Mesendoderm (in vitro differentiated cells): Measurements from ENCODE around the gene RTKN.

Experiments used
- DNase-seq: peaks from one replicate; pipeline ENCODE4 v3.0.0; 2013
- H2AK5ac ChIP-seq: 2 replicates; pipeline ENCODE4 v1.6.1; 2013; ENCODE audit warnings: low read length, inconsistent platforms
- H2BK120ac ChIP-seq: 2 replicates; pipeline ENCODE4 v1.6.1; 2013; ENCODE audit warnings: low read depth, mild to moderate bottlenecking, low read length, moderate library complexity, mixed read lengths
- H2BK15ac ChIP-seq: replicated peaks from 2 replicates; pipeline ENCODE4 v1.6.1; 2013; ENCODE audit warnings: low read depth, mild to moderate bottlenecking, moderate library complexity
- H2BK5ac ChIP-seq: 2 replicates; pipeline ENCODE4 v1.6.1; 2013; ENCODE audit warnings: low read length, inconsistent platforms
- H3K18ac ChIP-seq: 2 replicates; pipeline ENCODE4 v1.6.1; 2013; ENCODE audit warnings: mild to moderate bottlenecking, low read length, mixed read lengths
- H3K23ac ChIP-seq: one replicate; pipeline ENCODE4 v1.6.1; 2013; ENCODE audit warnings: low read length
- H3K27ac ChIP-seq: 2 replicates; pipeline ENCODE4 v1.5.1; 2013; ENCODE audit warnings: low read depth, mild to moderate bottlenecking, inconsistent platforms, low read length, moderate library complexity
- H3K27me3 ChIP-seq: 2 replicates; pipeline ENCODE4 v1.6.1; 2013; ENCODE audit warnings: low read length, control low read depth, mild to moderate bottlenecking, inconsistent platforms; ENCODE audit not compliant: insufficient read depth, poor library complexity
- H3K36me3 ChIP-seq: 2 replicates; pipeline ENCODE4 v1.6.1; 2013; ENCODE audit warnings: low read length, inconsistent platforms; ENCODE audit not compliant: control insufficient read depth, insufficient read depth
- H3K4ac ChIP-seq: one replicate; pipeline ENCODE4 v1.6.1; 2013; ENCODE audit warnings: low read depth, mild to moderate bottlenecking, low read length, moderate library complexity
- H3K4me1 ChIP-seq: 2 replicates; pipeline ENCODE4 v1.6.1; 2013; ENCODE audit warnings: low read depth, low read length, inconsistent platforms; ENCODE audit not compliant: control insufficient read depth
- H3K4me2 ChIP-seq: 2 replicates; pipeline ENCODE4 v1.6.1; 2013; ENCODE audit warnings: low read length
- H3K4me3 ChIP-seq: 2 replicates; pipeline ENCODE4 v1.5.1; 2013; ENCODE audit warnings: mild to moderate bottlenecking, low read length
- H3K56ac ChIP-seq: one replicate; pipeline ENCODE4 v1.6.1; 2013; ENCODE audit warnings: low read length
- H3K79me1 ChIP-seq: 2 replicates; pipeline ENCODE4 v1.6.1; 2013; ENCODE audit warnings: low read length, inconsistent platforms
- H3K79me2 ChIP-seq: 2 replicates; pipeline ENCODE4 v1.6.1; 2013; ENCODE audit warnings: mild to moderate bottlenecking, low read length; ENCODE audit not compliant: control insufficient read depth, insufficient read depth
- H3K9ac ChIP-seq: 2 replicates; pipeline ENCODE4 v1.6.1; 2013; ENCODE audit warnings: low read length, inconsistent platforms
- H4K5ac ChIP-seq: one replicate; pipeline ENCODE4 v1.6.1; 2013; ENCODE audit warnings: low read length
- H4K8ac ChIP-seq: one replicate; pipeline ENCODE4 v1.6.1; 2013; ENCODE audit warnings: low read depth, mild to moderate bottlenecking, control low read depth, low read length, moderate library complexity
- WGBS: extraction: QIAGEN DNeasy Blood & Tissue Kit; methylation state at CpG from one replicate; pipeline ENCODE4 v1.1.7; 2013; ENCODE audit warnings: low lambda C conversion rate, missing lambda C conversion rate; ENCODE audit not compliant: insufficient coverage; ENCODE audit errors: extremely low coverage; 5-methylcytosine and 5-hydroxymethylcytosine counted together

RTKN gene

DNA sequence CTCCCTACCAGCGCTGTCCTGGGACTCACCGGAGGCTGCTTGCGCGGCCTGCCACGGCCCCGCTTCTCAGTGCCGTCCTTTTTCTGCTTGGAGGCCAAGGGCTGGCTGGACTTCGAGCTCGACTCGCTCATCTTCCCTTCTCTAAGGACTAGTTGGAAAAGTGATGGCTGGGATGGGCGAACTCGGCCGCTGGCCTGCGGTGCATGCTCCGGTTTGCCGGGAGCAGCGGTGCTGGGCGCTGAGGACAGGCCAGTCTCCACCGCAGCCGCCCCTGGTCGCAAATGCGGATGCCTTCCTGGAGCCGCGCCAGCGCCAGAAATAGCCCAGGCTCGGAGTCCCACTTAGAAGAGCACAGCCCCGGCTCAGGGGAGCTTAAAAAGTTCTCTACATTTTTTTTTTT is 23.4 kb downstream of the RTKN start:
- Histone ChIP-seq H3K4me3 (no peak overlapping the region), H4K5ac (no peak overlapping the region), H3K79me2 (no peaks in the 10 kb centered on the region), H3K27ac (no peak overlapping the region), H3K36me3 (no peaks in the 10 kb centered on the region), H2BK5ac (no peak overlapping the region), H3K56ac (no peak overlapping the region), H4K8ac (no peak overlapping the region), H2AK5ac (no peak overlapping the region), H3K9ac (no peak overlapping the region), H3K27me3 (no peaks in the 10 kb centered on the region), H3K4ac (no peak overlapping the region), H3K18ac (no peak overlapping the region), H3K4me2 (no peak overlapping the region), H2BK15ac (no peak overlapping the region), H3K79me1 (no peaks in the 10 kb centered on the region), H2BK120ac (no peak overlapping the region), H3K4me1 (no peaks in the 10 kb centered on the region), H3K23ac (no peak overlapping the region)
- DNase-seq: no peak
- WGBS: no CpG with 5 or more reads among the region's 27 CpGs

DNA sequence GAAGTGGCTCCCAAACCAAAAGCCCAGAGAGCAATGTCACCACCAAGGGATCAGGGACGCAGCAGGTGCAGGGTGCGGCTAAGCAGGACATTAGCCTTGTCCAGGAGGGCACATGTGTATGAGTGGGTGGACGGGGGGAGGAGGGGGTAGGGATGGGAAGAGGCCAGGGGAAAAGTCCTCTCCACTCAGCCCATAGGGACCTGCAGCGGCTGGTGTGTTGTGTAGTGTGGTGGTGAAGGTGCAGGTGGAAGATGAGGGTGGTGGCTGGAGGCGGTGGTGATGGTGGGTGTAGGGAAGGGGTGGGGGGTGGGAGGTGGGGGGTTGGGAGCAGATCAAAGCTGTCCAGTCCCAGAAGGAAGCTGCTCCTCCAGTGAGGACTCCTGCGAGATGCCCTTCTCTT is 24.0 kb downstream of the RTKN start:
- no peak overlapping the region for H3K18ac ChIP-seq
- H2BK5ac ChIP-seq: no peak overlapping the region
- H3K4me2 ChIP-seq: no peak overlapping the region
- no peak overlapping the region for H3K4me3 ChIP-seq
- DNase-seq: no peak
- H3K79me2 ChIP-seq: no peaks in the 10 kb centered on the region
- no peak overlapping the region for H2AK5ac ChIP-seq
- no peaks in the 10 kb centered on the region for H3K36me3 ChIP-seq
- H3K23ac ChIP-seq: no peak overlapping the region
- H3K4me1 ChIP-seq: no peaks in the 10 kb centered on the region
- H3K4ac ChIP-seq: no peak overlapping the region
- no peak overlapping the region for H3K9ac ChIP-seq
- no peak overlapping the region for H3K27ac ChIP-seq
- WGBS: no CpG with 5 or more reads among the region's 6 CpGs
- H3K56ac ChIP-seq: no peak overlapping the region
- no peaks in the 10 kb centered on the region for H3K79me1 ChIP-seq
- H4K8ac ChIP-seq: no peak overlapping the region
- H2BK120ac ChIP-seq: no peak overlapping the region
- H4K5ac ChIP-seq: no peak overlapping the region
- no peaks in the 10 kb centered on the region for H3K27me3 ChIP-seq
- no peak overlapping the region for H2BK15ac ChIP-seq

DNA sequence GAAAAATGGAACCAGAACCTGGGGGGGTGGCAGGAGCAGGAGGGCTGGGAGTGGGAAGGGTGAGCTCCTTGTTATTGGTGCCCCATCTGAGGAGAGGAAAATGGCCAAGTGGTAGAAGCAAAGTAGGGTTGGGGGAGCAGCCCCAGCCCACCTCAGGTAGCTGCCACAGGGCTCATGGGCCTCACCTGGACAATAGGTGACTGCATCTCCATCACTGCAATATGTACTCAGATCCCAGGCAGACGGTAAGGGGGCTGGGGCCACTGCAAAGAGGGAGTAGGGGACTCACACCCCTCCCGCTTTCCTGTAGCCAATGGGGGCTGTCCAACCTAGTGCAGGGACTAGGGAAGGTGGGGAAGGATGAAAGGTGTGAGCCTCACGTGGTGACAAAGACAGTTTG is 24.5 kb downstream of the RTKN start:
- no peak overlapping the region for H4K8ac ChIP-seq
- no peak for DNase-seq
- no peaks in the 10 kb centered on the region for H3K4me1 ChIP-seq
- no peak overlapping the region for H3K4me3 ChIP-seq
- no peak overlapping the region for H3K56ac ChIP-seq
- H3K27ac ChIP-seq: no peak overlapping the region
- no peak overlapping the region for H3K9ac ChIP-seq
- no peaks in the 10 kb centered on the region for H3K79me1 ChIP-seq
- no peak overlapping the region for H2BK5ac ChIP-seq
- H3K79me2 ChIP-seq: no peaks in the 10 kb centered on the region
- H3K4me2 ChIP-seq: no peak overlapping the region
- H3K36me3 ChIP-seq: no peaks in the 10 kb centered on the region
- H4K5ac ChIP-seq: no peak overlapping the region
- no peaks in the 10 kb centered on the region for H3K27me3 ChIP-seq
- no peak overlapping the region for H2BK120ac ChIP-seq
- WGBS: no CpG with 5 or more reads among the region's 3 CpGs
- no peak overlapping the region for H2AK5ac ChIP-seq
- no peak overlapping the region for H3K18ac ChIP-seq
- H3K4ac ChIP-seq: no peak overlapping the region
- no peak overlapping the region for H2BK15ac ChIP-seq
- H3K23ac ChIP-seq: no peak overlapping the region

DNA sequence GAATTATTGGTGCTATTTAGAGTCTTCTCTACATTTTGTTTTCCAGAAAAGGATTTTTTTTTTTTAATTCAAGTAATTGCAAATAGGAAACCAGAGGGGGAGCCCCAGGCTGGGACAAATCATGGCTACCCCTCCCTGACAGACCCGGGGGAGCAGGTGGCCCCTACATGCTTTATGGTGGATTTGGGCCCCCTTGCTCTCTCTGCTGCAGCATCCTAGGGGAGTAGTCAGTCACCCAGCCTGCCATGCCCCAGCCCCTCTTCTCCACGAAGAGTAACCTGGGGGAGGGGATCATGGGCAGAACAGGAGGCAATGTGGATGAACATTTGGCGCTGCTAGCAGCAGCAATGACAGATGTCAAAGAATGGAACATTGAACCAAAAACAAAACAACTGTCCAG is 25.0 kb downstream of the RTKN start:
- no peak overlapping the region for H3K4me2 ChIP-seq
- no peak overlapping the region for H2BK120ac ChIP-seq
- H3K56ac ChIP-seq: no peak overlapping the region
- H3K4ac ChIP-seq: no peak overlapping the region
- no peak overlapping the region for H3K4me3 ChIP-seq
- WGBS: no CpG with 5 or more reads among the region's 3 CpGs
- no peak for DNase-seq
- H3K79me1 ChIP-seq: no peaks in the 10 kb centered on the region
- no peak overlapping the region for H3K27ac ChIP-seq
- H4K8ac ChIP-seq: no peak overlapping the region
- no peak overlapping the region for H3K23ac ChIP-seq
- no peak overlapping the region for H2BK5ac ChIP-seq
- no peaks in the 10 kb centered on the region for H3K27me3 ChIP-seq
- H3K9ac ChIP-seq: no peak overlapping the region
- no peak overlapping the region for H2AK5ac ChIP-seq
- H3K18ac ChIP-seq: no peak overlapping the region
- no peaks in the 10 kb centered on the region for H3K4me1 ChIP-seq
- no peaks in the 10 kb centered on the region for H3K36me3 ChIP-seq
- H4K5ac ChIP-seq: no peak overlapping the region
- no peaks in the 10 kb centered on the region for H3K79me2 ChIP-seq
- H2BK15ac ChIP-seq: no peak overlapping the region

DNA sequence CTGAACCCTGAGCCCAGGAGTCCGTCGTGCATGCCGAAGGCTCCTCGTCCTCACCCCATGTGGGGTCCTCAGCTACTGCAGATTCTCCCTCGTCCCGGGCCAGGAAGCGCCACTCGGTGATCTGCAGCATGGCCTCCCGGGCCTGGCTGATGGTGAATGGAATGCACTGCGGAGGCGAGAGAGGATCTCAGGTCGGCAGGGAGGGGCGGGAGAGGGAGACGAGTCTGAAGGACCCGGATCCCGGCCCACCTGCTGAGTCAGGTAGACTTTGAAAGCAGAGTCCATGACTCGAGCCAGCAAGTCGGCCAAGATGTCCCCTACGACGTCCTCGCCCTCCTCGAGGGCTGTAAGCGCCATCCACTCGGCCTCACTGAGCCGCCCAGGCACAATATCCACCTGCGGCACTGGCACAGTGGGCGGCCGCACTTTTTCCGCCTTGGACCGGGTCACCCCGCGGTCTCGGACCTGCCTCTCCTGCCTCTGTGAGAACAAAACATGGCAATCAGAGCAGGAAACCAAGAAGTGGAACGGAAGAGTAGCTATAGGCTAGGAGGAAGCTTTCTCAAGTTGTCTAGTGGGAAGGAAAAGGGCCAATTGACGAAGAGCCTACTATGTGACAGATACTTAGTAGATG is 25.9 kb downstream of the RTKN start:
- Histone ChIP-seq H3K4ac (no peak overlapping the region), H2BK120ac (no peak overlapping the region), H3K79me2 (no peaks in the 10 kb centered on the region), H3K4me3 (no peak overlapping the region), H2BK15ac (no peak overlapping the region), H3K36me3 (no peaks in the 10 kb centered on the region), H3K9ac (no peak overlapping the region), H3K4me2 (no peak overlapping the region), H3K27me3 (no peaks in the 10 kb centered on the region), H3K27ac (no peak overlapping the region), H4K5ac (no peak overlapping the region), H4K8ac (no peak overlapping the region), H3K4me1 (no peaks in the 10 kb centered on the region), H2AK5ac (no peak overlapping the region), H3K79me1 (no peaks in the 10 kb centered on the region), H3K56ac (no peak overlapping the region), H3K18ac (no peak overlapping the region), H3K23ac (no peak overlapping the region), H2BK5ac (no peak overlapping the region)
- no peak for DNase-seq
- WGBS: no CpG with 5 or more reads among the region's 35 CpGs
